GM18498 (cell line): ENCODE data around the gene LRRN4CL.
"Not testable (repeated sequence)": the region's sequence is repeated elsewhere in the genome, so short reads cannot be mapped to it uniquely, and the experiment has no call there.

ENCODE experiments used
- ATAC-seq: cut with Tn5 transposase; IDR thresholded peaks from one replicate; pipeline ENCODE4 v1.9.1; 2021; ENCODE audit warnings: mild to moderate bottlenecking, moderate library complexity; ENCODE audit not compliant: unreplicated experiment

The LRRN4CL gene

DNA sequence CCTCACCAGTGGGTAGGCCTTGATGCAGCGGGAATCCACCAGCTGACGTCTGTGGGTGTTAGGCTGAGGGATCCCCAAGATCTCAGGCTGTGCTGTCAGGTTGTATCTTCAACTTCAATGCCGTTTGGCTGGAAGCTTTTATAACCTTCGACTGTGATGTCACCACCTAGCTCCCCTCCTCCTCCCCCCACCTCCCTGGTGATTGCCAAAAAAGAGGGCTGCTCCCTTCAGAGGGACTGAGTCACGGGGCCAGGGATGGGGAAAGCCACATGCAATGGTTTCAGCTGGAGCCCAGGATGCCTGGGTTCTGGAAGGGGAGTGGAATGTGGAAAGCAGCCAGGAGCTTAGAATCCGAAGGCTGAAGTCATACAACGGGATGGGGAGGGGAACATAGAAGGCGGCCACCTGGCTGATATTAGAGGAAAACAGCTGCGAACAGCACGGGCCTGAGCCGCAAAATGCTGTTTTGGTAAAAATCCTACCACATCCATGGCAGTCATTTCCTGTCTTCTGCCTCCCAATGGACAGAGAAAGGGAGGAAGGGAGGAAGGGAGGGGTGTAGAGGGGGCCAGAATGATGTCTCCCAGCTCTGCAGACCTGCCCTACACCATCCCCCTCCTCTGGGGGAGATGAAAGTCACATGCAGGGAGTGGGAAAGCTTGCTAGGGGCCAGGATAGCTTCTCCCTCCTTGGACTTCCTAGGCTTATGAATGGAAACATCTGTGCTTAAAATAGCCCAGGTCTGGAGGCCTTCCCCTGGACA, at the start of gene LRRN4CL:
TSS of gene LRRN4CL (minus strand) at position 110 of the 763 bp plus-strand sequence. CDS start 1,022 bp downstream, outside the sequence.
- no peak for ATAC-seq

DNA sequence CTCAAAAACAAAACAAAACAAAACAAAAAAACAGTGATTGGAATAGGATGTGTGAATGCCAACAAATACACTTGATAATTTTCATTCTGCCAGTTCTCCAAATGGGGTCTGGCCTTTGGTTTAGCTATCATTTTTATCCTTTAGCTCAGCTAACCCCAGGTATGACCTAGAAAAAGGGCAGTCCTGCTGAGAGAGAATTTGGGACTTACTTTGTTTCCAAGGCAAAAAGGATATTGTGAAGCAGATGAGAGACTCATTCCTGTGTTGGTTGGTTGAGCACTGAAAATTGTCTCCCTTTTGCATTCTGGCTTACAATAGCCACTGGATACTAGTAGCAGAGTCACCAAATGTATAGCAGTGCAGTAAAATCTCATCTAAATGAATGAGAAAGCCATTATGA, 47.9 kb upstream of the LRRN4CL start:
- no peak for ATAC-seq

DNA sequence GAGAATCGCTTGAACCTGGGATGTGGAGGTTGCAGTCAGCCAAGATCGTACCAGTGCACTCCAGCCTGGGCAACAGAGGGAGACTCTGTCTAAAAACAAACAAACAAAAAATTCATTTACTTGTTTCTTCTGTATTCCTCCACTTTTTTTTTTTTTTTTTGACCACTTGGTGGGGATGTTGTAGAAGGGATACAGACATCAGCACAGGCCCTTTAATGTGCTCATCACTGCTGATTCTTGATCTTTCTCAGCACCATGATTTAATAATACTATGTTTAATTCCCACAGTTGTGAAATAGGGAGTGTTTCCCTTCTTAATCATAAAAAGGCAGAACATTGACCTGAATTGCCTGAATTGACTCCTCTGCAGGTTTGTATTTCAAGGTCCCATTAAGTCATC, 43.5 kb upstream of the LRRN4CL start:
- ATAC-seq, result no peak

DNA sequence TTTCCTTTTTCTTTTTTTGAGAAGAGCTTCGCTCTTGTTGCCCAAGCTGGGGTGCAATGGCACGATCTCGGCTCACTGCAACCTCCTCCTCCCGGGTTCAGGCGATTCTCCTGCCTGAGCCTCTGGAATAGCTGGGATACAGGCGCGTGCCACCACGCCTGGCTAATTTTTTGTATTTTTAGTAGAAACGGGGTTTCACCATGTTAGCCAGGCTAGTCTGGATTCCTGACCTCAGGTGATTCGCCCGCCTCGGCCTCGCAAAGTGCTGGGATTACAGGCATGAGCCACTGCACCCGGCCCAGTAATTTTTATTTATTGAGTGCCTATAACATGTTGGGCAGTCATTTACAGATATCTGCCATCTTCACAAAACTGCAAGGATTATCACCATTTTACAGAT, 40.7 kb upstream of the LRRN4CL start:
- ATAC-seq, result not testable (repeated sequence)

DNA sequence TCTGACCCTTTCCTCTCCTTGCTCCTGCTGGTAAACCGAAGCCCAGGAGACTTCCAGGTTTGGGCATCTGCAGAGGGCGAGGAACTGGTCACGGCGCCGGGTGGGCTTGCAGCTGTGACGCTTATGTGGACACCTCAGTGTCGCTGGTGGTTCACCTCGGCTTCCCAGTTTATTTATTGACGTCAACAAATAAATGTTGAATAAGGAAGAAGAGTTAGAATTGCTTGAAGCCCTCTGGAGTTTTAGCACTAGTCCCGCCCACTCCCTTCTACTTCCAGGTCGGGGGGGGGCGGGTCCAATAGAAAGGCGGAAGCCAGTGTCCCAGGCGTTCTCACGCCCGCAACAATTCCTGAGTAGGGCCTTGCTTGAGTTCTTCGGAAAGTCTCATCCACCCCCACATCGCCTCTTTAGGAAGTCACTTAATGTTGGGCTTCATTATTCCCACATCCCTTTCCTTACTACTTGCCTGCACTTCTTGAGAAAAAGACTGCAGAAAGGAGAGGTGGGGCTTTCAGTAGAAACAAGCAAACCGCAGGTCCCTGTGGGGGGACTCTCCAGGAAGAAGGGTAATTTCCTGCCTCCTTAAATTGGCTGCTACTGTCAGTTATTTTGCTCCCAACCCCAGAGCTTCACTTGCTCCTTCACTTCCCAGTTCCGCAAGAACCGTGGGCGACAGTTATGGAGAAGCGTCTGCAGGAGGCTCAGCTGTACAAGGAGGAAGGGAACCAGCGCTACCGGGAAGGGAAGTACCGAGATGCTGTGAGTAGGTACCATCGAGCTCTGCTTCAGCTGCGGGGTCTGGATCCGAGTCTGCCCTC, 39.0 kb upstream of the LRRN4CL start, which contains the start of gene TTC9C:
TSS of gene TTC9C (plus strand) at position 316 of the 818 bp plus-strand sequence. CDS start at position 679, 363 bp downstream.
- ATAC-seq, result peak; percentile 25

DNA sequence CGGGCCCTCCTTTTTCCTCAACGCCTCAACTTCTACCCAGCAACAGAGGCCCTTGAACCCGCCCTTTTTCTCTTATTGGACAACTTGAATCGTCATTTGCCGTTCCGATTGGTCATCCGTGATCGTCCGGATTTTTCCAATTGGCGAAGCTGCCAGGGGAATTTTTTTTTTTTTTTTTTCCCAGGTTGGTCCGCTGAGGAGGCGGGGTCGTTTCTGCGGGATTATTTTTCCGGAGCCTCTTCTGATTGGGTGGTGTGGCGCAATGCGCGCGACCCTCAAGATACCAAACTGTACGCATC, 38.5 kb upstream of the LRRN4CL start:
- ATAC-seq, result peak; percentile 52

DNA sequence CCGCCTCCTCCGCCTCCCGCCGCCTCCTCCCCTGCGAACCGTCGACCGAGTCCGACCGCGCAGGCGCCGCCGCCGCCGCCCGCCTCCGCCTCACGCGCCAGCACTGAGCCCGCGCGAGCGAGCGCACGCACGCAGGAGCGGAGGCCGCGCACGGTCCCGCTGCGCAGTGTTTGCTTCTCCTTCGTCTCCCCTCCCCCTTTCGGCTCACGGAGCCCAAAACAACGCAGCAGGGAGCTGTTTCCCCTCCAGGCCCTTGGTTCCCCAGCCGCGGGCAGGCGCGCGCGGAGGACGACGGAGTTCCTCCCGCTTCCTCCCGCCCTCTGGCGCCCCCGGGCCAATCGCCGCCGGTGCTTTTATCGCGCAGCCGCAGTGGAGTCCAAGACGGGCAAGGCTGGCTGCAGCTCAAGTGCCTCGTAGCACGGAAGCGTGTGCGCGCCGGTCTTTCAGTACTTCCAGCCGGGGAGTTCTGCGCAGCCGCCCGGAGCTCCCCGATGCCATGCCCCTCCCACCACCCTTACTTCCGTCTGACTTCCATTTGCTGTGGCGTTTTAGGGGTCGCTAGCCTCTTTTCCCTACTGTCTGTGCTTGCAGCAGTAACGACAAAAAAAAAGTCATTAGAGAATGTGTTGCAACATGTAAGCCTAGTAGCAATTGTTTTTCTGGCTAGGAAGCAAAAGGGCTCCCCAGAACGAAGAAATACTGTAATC, 38.0 kb upstream of the LRRN4CL start, which contains the start of gene HNRNPUL2:
TSS of gene HNRNPUL2 (minus strand) at position 293 of the 707 bp plus-strand sequence. CDS start 301 bp downstream, outside the sequence.
- ATAC-seq, result peak; percentile 76

DNA sequence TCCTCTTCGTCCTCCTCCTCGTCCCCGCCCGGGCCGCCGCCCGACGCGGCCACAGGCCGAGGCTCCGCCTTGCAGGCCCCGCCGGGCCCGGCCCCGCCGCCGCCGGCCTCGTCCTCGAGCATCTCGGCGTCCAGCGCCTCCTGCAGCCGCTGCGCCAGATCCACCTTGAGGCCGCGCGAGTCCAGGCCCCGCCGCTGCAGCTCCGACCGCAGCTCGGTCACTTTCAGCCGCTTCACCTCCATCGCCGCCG, 37.5 kb upstream of the LRRN4CL start:
- ATAC-seq, result no peak

DNA sequence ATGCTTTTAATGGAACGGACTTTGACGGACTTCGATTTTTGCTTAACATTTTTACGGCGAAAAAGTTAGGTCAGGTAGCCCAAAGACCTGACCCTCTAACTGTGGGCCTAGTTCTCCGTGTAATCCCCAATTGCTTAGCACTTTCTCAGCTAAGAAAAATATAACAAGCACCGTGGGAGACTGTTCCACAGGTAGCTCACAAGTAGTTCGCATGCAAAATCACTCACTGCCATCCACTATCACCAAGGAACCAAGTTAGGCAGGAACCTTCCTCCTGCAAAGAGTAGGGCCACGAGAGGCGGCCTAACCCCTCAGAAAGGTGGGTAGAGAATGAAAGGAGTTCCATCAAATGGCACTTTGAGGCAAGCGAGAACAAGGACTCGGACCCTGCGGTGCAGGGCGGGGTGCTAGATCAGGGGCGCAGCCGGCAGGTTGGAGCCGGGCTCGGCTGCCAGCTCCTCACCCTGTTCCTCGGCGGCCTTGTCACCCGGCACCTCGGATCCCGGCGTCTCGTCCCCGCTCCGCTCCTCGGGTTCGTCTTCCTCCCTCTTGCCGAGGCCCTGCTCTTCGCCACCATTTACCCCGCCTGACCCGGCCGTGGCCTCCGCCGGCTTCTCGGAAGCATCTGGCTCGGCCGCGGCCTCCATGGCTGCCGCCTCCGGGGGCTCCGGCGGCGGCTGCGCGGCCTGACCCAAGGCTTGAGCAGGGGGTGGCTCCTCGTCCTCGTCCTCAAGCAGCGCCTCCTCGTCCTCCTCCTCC, 37.0 kb upstream of the LRRN4CL start:
- ATAC-seq, result peak; percentile 5

DNA sequence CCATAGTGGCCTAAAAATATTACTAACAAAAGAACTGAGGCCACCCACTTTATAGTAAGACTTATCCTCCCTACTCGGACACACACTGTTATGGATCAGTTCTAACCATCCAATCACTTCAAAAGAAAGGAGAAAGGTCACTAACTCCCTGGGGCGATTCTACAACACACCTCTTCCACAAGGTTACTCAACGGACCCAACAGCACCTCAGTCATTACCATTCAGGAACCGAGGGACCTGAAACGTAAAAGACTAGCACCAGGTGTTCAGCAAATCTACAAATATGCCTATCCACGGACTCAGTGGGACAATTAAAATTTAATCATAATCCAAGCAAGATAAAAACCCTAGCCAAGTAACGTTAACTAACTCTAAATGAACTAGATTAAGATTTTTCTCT, 36.3 kb upstream of the LRRN4CL start:
- no peak for ATAC-seq

DNA sequence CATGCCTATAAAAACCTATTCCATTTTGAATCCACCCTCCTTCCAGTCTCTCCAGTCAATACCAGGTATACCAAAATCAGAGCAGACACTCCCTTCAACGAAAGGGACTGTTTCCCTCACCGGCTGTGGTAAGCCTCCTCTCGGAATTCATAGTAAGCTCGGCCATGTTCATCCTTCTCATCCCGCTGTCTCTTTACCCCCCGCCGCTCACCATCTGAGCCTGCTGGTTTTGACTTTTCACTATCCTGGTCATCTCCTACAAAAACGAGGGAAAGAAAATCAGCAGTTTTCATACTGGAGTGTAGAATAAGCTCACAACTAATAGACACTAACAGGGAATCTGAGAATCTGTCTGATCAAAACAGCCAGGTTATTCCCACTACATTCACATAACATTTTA, 34.8 kb upstream of the LRRN4CL start:
- no peak for ATAC-seq

DNA sequence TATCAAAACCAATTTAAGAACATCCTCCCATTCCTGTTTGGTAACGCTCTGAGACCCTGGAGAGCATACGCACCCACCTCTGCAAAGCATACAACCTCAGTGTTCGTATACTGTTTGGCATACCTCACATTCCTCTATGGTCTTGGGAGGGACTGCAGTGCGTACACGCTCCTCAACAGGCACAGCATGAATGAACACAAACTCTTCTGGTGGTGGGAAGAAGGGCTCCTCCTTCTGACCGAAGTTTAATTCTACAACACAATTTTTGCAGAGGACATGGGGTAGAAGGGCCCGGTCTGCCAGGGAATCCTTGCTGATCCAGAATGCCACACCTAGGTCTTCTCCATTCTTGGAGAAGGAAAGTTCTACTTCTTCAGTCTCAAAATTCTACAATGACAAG, 32.7 kb upstream of the LRRN4CL start:
- no peak for ATAC-seq

DNA sequence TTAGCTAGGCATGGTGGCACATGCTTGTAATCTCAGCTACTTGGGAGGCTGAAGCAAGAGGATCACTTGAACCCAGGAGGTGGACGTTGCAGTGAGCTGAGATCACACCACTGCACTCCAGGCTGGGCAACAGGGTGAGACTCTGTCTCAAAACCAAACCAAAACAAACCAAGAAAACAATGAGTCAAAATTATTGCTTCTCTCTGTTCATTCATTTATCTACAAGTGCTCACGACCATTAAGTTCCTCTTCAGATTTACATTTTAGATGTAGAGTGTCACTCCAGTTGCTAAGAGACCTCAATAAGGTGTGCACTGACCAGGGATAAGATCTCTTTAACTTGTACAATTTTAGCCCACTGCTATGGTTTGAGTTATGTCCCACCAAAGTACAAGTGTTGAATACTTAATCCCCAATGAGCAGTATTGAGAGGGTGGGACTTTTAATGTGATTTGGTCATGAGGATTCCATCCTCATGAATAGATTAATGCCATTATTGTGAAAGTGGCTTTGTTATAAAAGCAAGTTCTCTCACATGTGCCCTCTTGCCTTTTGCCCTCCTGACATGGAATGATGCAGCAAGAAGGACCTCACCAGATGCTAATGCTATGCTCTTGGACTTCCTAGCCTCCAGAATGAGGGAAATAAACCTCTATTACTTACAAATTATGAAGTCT, 30.1 kb upstream of the LRRN4CL start:
- ATAC-seq, result no peak

DNA sequence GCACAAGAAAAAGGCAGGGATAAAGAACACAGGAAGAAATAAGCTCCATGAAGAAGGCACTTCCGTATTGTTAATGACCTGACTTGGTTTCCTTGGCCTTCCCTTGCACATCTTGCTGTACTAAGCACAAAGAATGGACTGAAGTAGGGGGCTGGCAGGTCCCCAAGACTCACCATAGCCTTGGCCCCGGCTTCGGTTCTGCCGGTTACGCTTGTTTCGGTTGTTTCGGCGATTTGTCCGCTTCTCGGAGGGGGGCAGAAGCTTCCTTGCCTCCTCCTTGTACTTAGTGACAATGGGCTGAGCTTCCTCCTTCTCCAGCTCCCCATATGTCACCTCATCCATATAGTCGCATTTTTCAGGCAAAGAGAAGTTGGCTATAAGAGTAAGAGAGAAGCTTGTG, 27.5 kb upstream of the LRRN4CL start:
- ATAC-seq, result no peak

DNA sequence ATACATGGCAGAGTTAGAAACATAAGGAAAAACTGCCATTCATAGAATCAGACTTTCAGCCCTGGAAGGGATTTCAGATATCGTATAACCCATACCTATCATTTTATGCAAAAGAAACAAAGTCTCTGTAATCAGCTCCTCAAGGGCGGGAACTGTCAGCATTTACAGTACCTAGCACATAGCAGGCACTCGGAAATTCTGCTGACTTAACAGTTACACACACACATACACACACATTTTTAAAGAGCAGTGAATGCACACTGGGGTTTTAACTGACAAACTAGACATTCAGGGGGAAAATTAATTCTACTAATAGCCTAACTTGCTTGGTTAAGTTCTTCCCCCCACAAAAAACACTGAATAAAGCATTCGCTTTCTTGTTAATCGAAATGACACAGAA, 26.9 kb upstream of the LRRN4CL start:
- ATAC-seq, result no peak

DNA sequence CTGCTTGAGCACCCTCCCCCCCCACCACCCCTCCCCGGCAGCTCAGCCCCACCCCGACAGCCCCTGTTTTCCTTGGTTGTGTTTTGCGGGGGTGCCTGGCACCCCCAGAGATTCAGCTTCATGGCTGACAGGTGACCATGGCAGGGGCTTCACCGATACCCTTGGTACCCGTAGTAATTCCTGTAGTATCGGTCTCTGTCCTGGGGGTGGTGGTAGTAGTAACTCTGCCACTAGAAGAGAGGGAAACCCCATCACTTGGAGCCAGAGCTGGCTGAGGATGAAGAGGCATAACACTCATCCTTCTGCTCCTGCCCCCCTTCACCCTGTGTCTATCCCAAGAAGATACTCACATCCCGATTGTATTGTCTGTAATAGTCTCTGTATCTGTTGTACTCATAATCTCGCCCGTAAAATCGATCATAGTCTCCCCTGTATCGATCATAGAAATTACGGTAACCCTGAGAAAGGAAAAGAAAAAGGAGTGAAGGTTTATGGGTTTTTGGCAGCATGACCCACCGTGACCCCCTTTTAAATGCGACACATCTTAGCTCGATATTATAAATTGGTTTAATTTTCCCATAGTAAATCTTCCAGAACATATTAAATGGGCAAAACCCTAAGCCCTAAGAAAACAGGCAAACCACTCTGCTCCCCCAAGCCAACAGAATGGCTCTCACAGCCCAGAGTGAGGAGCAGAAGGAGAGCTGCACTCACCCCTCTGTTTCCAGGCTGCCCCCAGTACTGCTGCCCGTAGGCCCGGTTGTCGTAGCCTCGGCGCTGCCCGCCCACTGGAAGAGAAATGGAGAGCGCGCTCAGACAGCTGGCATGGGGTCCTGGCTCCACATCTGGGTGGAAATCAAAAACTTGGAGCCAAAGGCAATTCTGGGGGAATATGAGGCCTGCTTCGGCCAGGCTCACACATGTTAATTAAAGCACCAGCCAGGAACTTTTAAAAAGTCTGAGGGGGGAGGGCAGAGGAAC, 26.1 kb upstream of the LRRN4CL start:
- ATAC-seq, result no peak

DNA sequence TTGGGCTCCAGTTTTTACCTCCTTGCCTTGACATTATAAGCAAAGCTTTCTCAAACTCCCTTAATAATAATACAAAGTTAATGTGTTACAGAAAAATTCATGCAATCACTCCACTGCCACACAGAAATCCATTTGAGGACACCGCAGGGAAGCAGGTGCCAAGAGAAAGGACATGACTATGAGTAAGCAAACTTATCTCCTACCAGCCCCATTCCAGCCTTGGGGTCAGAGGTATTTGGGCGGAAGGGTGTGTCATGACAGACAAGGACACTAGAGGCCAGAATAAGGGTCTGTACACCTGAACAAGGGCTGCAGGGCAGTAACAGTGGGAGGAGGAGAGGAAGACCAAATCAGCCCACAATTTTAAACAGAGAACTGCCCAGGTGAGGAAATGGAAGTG, 24.0 kb upstream of the LRRN4CL start:
- no peak for ATAC-seq

DNA sequence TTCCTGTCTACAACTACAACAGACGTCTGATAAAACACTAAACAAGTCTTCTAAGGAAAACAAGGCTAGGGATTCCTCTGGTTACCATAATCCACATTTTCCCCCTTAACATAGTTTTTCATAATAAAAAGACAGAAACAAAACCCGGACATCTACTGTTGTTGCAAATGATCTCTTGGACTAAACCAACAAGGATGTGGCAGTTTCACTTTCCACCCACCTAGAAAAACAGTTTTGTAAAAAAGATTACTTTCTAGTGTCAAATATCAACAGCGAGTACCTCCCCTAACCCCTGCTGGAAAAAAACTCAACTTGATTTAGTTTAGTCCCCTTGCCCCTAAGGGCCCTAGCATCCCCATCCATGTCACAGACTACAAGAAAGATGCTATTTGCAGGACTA, 23.5 kb upstream of the LRRN4CL start:
- no peak for ATAC-seq

DNA sequence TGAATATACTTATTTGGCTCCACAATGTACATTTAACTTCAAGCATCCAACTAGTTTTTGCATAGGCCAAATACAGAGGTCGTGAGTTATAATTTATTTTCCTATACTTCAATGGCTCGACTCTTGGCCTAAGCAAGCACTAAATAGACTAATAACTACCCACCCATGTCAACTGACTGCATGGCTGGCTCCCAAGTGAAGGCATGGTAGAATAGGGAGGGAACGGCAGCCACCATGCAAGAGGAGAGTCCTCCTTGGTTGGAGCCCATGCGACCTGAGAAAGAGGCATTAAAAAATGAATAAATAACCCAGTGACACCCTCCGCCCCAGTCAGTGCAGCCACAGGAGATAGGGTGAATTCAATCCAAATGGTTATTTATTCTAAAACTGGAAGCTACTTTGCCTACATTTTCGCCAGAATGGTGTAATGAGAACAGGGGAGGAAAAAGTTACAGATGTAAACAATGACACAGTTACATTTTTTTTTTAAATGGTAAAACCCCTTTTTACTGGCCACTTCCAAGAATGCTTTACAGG, 23.0 kb upstream of the LRRN4CL start:
- ATAC-seq, result no peak
